ENCODE results near the gene PROZ.

The PROZ gene

GRCh38 chr13:113182046-113182445 lies 23.6 kb downstream of the PROZ start:
- no peak for DNase-seq

- DNase-seq, result no peak
Measured at GRCh38 chr13:113183450-113184129, 25.1 kb downstream of the PROZ start.

- DNase-seq, result no peak
Measured at GRCh38 chr13:113184568-113185440, 26.4 kb downstream of the PROZ start.

- no peak for DNase-seq
Measured at GRCh38 chr13:113186061-113186900, 27.8 kb downstream of the PROZ start.

GRCh38 chr13:113187263-113187669 lies 28.8 kb downstream of the PROZ start:
- no peak for DNase-seq

- no peak for DNase-seq
Measured at GRCh38 chr13:113187883-113188665, 29.6 kb downstream of the PROZ start.

GRCh38 chr13:113190181-113190580 lies 31.7 kb downstream of the PROZ start:
- DNase-seq, result no peak

- no peak for DNase-seq
Measured at GRCh38 chr13:113192279-113192678, 33.8 kb downstream of the PROZ start.

GRCh38 chr13:113192902-113193301 lies 34.5 kb downstream of the PROZ start:
- DNase-seq, result no peak

- no peak for DNase-seq
Measured at GRCh38 chr13:113195360-113195759, 36.9 kb downstream of the PROZ start.

GRCh38 chr13:113196970-113197737 lies 38.7 kb downstream of the PROZ start:
- no peak for DNase-seq

- no peak for DNase-seq
Measured at GRCh38 chr13:113201815-113202214, 43.4 kb downstream of the PROZ start.

- no peak for DNase-seq
Measured at GRCh38 chr13:113202912-113203311, 44.5 kb downstream of the PROZ start.

GRCh38 chr13:113203507-113204377 lies 45.3 kb downstream of the PROZ start:
- no peak for DNase-seq

- no peak for DNase-seq
Measured at GRCh38 chr13:113204378-113204734, 45.9 kb downstream of the PROZ start.

GRCh38 chr13:113205428-113205931 lies 47.0 kb downstream of the PROZ start:
- no peak for DNase-seq

GRCh38 chr13:113207460-113207859 lies 49.0 kb downstream of the PROZ start:
- DNase-seq, result no peak

GRCh38 chr13:113207890-113208420 lies 49.5 kb downstream of the PROZ start:
- DNase-seq, result no peak

GRCh38 chr13:113208421-113209335 lies 50.2 kb downstream of the PROZ start, which contains the start of gene PCID2:
PCID2 (minus strand) TSS chr13:113208669; CDS start chr13:113208634, 35 bp downstream.
- peak; percentile 56 for DNase-seq
